Mammary epithelial cell (primary cell): ENCODE measurements around the gene TRPC4AP.

Experiments
- CTCF ChIP-seq, 2 donors: IDR thresholded peaks in 1 of 2; conservative IDR thresholded peaks in 1 of 2; 2 replicates each; pipeline ENCODE4 v1.5.1; 2011 to 2012; ENCODE audit warnings: inconsistent platforms in 2 of 2, low read length in 2 of 2, mild to moderate bottlenecking in 2 of 2, control low read depth in 1 of 2, low read depth in 1 of 2; ENCODE audit not compliant: insufficient read depth in 1 of 2; ENCODE audit errors: extremely low read depth in 1 of 2
- EZH2 ChIP-seq: IDR thresholded peaks from 2 replicates; pipeline ENCODE4 v1.6.1; 2012; ENCODE audit warnings: low read length, inconsistent platforms, borderline replicate concordance

- no peak for TF ChIP-seq CTCF (conservative IDR thresholded peaks at IDR 0.05 in 1 of 2, IDR thresholded peaks at IDR 0.05 in 1 of 2; ENCODE audit: extremely low read depth in 1 of 2, insufficient read depth in 1 of 2, low read depth in 1 of 2, low read length in 2 of 2)
- no peak for TF ChIP-seq EZH2
These were observed 122.3 kb downstream of the TRPC4AP start for GRCh38 chr20:34970193-34970840.
